GM12864 (cell line): ENCODE data around the gene ERBB4.

Experiments
- DNase-seq: peaks from one replicate; pipeline ENCODE4 v3.0.0-alpha.2; 2011; ENCODE audit warnings: low read depth
- H3K4me3 ChIP-seq: 2 replicates; pipeline ENCODE4 v1.5.1; 2011; ENCODE audit warnings: mild to moderate bottlenecking, low read depth, low read length, control low read depth
- TF ChIP-seq, protein P1 (sequence below): IDR thresholded peaks from 2 replicates; pipeline ENCODE4 v1.5.1; 2011; ENCODE audit warnings: low read depth, mild to moderate bottlenecking, moderate library complexity, low read length, control low read depth, inconsistent platforms; ENCODE audit errors: missing control alignments

The ERBB4 gene

DNA sequence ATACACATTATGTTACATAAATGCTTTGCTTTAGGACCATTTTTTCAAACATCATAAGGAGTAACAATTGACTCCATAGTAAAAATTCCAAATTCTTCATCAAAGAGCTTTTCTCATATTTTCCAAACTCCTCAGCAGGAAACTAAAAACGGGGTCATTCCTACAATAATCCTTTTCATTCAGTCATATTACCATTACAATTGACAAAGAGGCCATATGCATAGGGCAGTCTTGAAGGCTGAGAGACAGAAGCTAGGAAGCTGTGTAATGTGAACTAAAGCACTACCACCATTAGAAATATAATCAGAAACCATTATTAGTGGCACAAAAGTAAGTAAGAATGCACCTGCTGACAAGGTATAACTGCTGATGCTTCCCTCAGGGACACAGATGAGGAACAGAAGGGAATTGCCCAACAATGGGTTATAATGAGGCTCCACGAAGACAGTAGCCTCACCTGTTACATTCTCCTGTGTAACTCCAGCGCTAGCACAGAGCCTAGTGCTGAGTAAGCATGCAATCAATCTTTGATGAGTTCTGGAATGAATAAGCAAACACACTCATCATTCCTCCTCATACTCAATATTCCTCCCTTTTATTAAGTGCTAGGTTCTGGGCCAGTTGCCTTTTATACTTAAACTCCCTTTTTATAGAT lies 1039.9 kb downstream of the ERBB4 start:
- no peak overlapping the region for H3K4me3 ChIP-seq
- no peak for DNase-seq
- TF ChIP-seq, protein P1, sequence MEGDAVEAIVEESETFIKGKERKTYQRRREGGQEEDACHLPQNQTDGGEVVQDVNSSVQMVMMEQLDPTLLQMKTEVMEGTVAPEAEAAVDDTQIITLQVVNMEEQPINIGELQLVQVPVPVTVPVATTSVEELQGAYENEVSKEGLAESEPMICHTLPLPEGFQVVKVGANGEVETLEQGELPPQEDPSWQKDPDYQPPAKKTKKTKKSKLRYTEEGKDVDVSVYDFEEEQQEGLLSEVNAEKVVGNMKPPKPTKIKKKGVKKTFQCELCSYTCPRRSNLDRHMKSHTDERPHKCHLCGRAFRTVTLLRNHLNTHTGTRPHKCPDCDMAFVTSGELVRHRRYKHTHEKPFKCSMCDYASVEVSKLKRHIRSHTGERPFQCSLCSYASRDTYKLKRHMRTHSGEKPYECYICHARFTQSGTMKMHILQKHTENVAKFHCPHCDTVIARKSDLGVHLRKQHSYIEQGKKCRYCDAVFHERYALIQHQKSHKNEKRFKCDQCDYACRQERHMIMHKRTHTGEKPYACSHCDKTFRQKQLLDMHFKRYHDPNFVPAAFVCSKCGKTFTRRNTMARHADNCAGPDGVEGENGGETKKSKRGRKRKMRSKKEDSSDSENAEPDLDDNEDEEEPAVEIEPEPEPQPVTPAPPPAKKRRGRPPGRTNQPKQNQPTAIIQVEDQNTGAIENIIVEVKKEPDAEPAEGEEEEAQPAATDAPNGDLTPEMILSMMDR: no peak

DNA sequence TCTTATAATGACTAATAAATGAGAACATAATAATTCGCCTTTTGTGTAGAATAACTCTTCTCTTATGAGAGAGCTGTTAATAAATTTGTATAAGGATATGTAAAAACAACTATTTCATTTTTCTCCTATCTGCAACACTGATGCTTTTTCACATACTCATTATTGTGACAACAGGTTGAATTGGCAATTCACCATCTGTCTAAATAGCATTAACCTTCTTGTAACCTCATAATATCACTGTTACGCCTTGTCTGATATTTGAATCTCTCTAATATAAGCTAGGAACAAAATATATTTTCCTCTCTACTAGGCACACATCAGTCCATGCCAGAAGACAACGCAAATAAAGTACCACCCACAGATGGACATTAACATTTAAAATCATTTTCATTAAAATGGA lies 1043.3 kb downstream of the ERBB4 start:
- TF ChIP-seq, protein P1: no peak
- H3K4me3 ChIP-seq: no peak overlapping the region
- no peak for DNase-seq

DNA sequence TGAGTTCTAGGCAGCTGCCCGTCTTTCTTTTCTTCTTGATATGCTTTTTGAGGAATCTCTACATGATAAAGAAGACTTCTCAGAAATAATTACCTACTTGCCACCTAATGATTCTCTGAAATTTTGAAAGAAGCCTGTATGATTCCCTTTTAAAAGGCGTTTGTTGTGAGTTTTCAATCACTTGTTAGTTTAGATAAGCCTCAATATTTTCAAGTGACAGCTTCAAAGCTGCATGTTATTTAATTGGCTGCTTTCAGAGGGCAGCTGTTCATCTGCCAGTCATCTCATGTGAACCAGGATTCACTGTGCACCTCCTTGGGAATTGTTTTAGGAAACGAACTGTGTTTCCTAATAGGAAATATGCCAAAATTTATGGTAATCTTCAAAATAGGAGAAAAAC lies 1044.1 kb downstream of the ERBB4 start:
- DNase-seq: no peak
- TF ChIP-seq, protein P1: no peak
- no peak overlapping the region for H3K4me3 ChIP-seq

DNA sequence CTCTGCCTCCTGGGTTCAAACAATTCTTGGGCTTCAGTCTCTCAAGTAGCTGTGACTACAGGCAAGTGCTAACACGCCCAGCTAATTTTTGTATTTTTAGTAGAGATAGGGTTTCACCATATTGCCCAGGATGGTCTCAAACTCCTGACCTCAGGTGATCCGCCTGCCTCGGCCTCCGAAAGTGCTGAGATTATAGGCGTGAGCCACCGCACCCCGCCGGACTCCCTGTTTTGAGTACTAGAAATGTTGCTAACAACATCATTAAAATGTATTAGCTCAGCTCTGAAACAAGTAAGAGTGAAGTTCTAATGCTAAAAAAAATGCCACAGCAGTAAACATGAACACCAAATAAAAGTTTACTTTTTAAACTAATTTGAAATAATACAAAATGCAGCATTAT lies 1044.5 kb downstream of the ERBB4 start:
- no peak overlapping the region for H3K4me3 ChIP-seq
- TF ChIP-seq, protein P1: no peak
- no peak for DNase-seq

DNA sequence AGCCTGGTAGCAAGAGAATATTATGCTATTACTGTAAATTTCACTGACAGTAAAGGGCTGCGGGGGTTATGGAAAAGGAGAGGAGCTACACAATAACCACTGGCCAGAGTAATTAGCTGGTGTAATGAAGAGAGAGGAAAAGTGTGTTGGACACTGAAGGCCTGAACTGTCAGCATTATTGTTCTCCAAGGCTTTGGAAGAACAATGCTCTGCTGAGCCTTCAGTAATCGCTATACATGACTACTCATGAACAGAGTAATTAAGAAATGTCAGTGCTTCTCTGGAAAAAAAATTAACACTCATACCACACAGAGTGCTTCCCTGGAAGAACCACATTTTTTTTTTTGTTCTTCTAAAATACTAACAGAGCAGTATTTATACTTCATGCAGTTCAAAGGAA lies 1050.9 kb downstream of the ERBB4 start:
- TF ChIP-seq, protein P1: no peak
- DNase-seq: no peak
- H3K4me3 ChIP-seq: no peak overlapping the region

DNA sequence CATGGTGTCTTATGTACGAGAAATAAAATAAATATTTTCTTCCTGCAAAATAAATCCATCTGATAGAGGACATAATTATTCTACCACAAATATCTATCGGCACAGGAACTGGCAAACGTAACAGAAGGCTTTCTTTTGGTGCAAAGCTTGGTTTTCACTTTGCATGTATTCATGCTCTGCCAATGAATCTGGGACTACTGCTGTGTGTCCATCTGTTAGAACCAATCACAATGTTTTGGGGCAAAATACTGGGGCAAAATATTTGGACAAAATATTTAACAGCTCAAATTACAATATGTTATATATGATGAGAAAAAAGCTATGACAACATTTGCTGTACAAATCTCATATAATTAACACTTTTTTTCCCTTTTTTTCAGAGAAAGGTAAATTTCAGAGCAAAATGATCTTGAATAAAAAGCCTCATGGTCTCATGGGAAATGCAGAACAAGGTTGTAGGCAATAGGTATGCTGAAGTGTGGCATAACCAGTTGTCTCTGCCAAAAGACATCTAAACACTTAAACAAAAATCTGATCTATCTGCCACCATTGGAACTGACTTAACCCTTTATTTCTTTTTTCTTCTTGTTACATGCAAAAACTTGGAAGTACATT lies 1059.0 kb downstream of the ERBB4 start:
- TF ChIP-seq, protein P1: no peak
- DNase-seq: no peak
- no peak overlapping the region for H3K4me3 ChIP-seq

DNA sequence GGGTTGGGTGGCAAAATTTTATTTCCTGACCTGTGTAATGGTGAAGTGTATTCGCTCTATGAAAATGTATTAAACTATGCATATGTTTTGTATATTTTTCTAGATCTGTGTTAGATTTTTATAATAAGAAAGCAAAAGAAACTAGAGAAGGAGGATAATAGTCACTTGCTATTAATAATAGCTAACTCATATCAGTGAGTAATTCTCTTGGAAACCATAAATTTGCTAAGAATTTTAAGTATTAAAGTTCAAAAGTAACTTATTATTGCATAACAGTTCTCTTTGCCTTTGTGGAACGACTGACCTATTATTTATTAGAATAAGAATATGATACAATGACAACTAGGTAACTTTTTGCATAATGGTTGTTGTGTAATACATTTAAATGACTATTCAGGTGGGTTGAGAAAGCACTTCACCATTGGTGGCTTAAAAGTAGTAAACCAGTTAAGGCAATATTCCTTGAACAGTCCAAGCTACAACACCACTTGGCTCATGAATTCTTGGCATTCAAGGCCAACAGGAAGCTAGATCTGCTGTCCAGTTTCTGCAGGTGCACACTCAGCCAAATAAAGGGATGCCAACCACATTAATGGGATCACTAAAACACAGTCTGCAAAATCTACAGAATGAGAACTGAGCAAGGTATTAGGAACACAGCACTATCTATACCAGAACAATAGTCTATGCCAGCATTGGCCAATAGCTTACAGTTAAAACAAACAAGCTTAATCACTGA lies 1060.9 kb downstream of the ERBB4 start:
- DNase-seq: no peak
- TF ChIP-seq, protein P1: no peak
- H3K4me3 ChIP-seq: no peak overlapping the region
